ENCODE data around the gene XRCC5. TPM values are rescaled to one million over a fixed set of nuclear protein-coding genes. Genes with fewer than 3 reads are reported as not detected.
"Not testable (repeated sequence)": the region's sequence is repeated elsewhere in the genome, so short reads cannot be mapped to it uniquely, and the experiment has no call there.

Gene XRCC5
- polyA plus RNA-seq, 3 donors, result 304 to 384 (median 335) TPM

DNA sequence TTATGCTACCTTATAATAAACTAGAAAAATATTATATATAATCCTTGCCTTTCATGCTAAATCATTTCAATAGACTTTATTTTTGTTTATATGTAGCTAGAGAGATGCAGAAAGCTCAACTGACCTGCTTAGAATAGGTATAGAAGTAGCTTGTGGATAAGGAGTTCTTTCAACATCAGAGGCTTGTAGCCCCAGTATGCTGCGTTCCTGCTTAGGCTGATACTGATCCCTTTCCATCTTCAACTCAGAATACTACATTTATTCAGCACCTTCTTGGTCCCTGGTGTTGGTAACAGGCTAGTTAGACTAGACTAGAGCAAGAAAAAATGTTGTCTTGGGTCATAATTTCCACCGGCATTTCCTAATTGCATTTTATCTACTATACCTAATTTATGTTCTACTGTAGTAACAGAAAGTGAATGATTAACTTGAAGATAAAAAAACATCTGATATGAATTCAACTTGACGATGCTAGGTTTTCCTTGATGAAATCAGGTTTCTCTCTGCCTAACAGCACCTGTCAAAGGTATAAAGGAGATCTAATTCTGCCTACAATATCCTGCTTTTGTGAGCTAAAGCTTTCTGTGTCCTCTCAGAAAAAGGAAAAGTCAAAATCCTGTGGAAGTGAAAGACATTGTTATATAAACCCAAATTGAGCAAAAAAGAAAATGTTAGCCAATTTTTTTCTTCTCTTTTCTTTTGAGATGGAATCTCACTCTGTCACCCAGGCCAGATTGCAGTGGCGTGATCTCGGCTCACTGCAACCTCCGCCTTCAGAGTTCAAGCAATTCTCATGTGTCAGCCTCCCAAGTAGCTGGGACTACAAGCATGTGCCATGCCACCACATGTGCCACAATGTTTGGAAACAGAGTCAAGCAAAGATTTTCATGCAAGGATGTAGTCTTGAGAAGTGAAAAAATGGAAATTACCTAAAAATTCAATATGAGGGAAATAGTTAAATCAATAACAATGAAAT is 33.4 kb upstream of the XRCC5 start:
- DNase-seq (ENCODE audit: extremely low read depth in 1 of 11, low read depth in 9 of 11, low spot score in 4 of 11), result no peak

DNA sequence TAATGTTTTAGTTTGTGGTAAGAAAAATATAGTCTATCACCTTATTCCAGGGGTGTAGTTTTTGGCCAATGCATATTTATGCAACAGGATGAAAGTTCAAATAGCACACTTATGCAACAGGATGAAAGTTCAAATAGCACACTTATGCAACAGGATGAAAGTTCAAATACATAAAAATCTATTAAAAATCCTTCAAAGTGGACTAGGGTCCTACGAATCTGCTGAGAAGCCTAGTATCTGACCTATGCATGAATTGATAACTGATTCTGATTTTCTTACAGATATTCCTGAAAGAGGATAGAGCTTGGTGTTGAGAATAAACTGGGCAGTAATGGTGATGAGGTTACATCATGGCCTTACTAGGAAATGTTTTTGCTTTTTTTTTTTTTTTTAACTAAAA is 30.4 kb upstream of the XRCC5 start:
- DNase-seq (ENCODE audit: extremely low read depth in 1 of 11, low read depth in 9 of 11, low spot score in 4 of 11), result no peak

DNA sequence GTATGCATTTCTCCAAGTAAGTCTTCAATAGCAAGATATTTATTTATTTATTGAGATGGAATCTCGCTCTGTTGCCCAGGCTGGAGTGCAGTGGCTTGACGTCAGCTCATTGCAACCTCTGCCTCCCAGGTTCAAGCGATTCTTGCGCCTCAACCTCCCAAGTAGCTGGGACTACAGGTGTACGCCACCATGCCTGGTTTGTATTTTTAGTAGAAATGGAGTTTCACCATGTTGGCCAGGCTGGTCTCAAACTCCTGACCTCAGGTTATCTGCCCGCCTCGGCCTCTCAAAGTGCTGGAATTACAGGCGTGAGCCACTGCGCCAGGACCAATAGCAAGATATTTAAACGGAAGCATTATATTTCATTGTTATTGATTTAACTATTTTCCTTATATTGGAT is 29.1 kb upstream of the XRCC5 start:
- not testable (repeated sequence) for DNase-seq (ENCODE audit: extremely low read depth in 1 of 11, low read depth in 9 of 11, low spot score in 4 of 11)

DNA sequence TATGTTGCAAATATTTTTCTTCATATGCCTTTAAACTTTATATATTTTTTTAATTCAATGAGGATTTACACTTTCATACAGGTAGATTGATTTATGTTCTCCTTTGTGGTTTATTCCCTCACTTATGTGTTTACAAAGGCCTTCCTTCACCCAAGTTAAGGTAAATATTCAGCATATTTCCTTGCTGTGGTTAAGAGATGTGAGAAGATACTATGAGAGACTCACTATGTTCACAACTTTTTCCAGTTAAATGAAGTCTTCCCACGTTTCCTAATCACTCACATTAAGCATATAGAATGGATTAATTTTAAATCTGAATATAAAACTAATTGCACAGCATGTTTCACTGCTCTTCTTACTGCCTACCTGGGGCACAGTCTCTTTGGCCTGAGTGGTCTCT is 28.1 kb upstream of the XRCC5 start:
- no peak for DNase-seq (ENCODE audit: extremely low read depth in 1 of 11, low read depth in 9 of 11, low spot score in 4 of 11)

GRCh38 chr2:216081487-216082116 is 27.5 kb upstream of the XRCC5 start, which contains the start of the genes PECR and TMEM169:
TSS of gene PECR (minus strand) at chr2:216081809. CDS start at chr2:216081741, 68 bp downstream.
TSS of gene TMEM169 (plus strand) at chr2:216081919. CDS start at chr2:216095964, 14,045 bp downstream.
- peak in 5 of 11 donors; percentile 63 to 72 (median 65) for DNase-seq (ENCODE audit: extremely low read depth in 1 of 11, low read depth in 9 of 11, low spot score in 4 of 11)

GRCh38 chr2:216082117-216082711 is 26.9 kb upstream of the XRCC5 start:
- no peak for DNase-seq (ENCODE audit: extremely low read depth in 1 of 11, low read depth in 9 of 11, low spot score in 4 of 11)

DNA sequence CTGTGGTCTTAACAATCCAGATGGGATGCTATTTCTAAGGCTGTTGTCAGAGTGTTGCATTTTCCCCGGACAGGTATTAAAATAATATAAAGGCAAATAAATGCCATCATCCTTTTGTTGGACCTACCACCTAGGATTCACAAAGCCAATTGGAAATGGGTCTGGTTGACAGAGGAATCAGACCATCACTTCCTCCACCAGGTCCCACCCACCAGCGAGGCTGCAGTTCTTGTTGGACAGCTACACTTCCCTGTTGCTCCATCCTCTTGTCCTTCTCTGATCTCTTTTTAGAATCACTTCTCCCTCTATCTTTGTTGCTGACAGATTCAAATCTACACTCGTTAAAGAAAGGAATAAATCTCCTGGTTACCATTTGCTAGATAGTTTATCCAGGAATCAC is 26.3 kb upstream of the XRCC5 start:
- no peak for DNase-seq (ENCODE audit: extremely low read depth in 1 of 11, low read depth in 9 of 11, low spot score in 4 of 11)

DNA sequence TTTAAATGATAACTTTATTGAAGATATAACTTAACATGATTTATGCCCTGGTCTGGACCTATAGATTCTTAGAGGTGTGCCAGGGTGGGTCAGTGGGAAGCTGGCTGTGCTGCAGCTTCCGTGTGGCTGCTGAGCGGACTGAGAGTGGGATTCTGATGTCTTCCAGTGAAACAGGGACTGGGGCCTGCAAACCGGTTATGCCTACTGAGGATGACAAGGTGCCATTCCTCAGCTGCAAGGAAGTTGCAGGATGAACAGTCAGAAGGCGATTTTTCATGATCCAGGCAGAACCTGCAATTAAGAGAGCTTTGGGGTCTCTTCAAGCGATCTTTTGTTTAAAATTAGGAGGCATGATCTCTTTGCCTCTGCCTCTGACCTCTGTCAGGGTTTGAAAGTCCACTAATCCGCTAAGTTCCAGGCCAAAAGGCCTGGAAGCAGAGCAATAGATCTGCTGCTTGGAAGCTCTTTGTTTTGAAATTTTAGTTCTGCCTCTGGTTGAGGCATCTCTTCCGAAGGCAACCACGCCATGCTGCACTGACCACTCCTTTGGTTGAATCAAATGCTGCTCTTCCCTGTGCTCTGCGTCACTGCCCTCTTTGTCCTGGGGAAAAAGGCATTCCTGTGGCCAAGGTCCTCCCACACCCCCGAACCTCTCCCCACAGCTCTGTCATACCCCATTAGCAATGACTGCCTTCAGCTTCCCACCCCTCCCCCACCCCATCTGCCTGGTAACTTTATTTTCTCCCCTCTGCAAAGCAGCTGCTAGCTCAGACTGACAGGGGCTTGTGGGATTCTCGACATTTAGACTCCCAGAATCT is 25.5 kb upstream of the XRCC5 start:
- DNase-seq (ENCODE audit: extremely low read depth in 1 of 11, low read depth in 9 of 11, low spot score in 4 of 11), result peak in 6 of 11 donors; percentile 69 to 76 (median 72)

GRCh38 chr2:216084547-216084946 is 24.6 kb upstream of the XRCC5 start:
- DNase-seq (ENCODE audit: extremely low read depth in 1 of 11, low read depth in 9 of 11, low spot score in 4 of 11), result no peak

- DNase-seq (ENCODE audit: extremely low read depth in 1 of 11, low read depth in 9 of 11, low spot score in 4 of 11), result no peak
Measured at GRCh38 chr2:216086207-216086893, 22.8 kb upstream of the XRCC5 start.

DNA sequence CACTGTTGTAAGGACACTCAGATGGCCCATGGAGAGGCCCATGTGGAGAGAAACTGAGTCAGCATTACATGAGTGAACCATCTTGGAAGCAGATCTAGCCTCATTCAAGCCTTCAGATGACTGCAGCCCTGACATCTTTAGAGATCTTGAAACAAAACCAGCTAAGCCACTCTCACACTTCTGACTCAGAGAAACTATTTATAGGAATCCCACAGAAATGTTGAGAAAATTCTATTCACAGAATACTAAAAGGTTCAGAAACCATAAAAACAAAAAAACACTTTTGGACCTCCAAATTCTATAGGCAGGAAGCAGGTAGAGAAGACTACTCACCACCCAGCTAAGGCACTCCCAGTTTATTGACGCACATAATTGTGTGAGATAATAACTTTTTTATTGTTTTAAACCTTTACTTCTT is 18.8 kb upstream of the XRCC5 start:
- DNase-seq (ENCODE audit: extremely low read depth in 1 of 11, low read depth in 9 of 11, low spot score in 4 of 11), result no peak

DNA sequence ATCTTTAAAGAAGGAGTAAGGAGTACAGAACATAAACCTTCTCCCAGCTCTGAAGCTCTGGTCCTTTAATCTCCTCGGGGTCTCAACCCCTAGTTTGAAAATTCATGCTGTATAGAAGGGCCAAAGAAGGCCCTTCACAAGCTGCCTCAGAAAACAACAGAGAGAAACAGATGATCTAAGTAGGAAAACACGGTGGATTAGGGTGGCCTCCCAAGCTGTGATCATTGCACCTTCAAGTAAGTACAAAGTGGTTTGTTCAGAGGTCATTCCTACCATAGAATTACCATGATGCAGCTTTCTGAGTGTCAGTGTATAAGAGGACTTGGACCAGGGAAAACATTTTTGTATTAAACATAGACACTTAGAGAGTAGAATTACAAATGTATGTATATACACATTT is 16.5 kb upstream of the XRCC5 start:
- no peak for DNase-seq (ENCODE audit: extremely low read depth in 1 of 11, low read depth in 9 of 11, low spot score in 4 of 11)

GRCh38 chr2:216094701-216095100 is 14.4 kb upstream of the XRCC5 start:
- no peak for DNase-seq (ENCODE audit: extremely low read depth in 1 of 11, low read depth in 9 of 11, low spot score in 4 of 11)

GRCh38 chr2:216098421-216099334 is 10.5 kb upstream of the XRCC5 start:
- DNase-seq (ENCODE audit: extremely low read depth in 1 of 11, low read depth in 9 of 11, low spot score in 4 of 11), result no peak

DNA sequence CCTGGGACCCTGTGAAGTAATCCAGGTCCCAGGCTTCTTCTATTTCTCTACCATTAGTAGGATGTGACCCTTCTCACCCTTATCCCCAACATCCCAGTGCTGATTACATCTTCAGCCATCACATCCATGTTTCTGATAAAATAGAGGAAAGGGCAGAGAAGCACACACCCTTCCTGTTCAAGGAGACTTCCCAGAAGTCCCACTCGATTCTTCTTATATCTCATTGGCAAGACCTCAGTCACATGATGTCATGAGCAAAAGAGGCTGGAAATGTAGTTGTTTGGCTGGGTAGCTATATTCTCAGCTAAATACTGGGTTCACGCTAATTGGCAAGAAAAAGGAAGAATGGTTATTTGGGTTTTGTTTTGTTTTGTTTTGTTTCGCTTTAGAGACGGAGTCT is 8.0 kb upstream of the XRCC5 start:
- no peak for DNase-seq (ENCODE audit: extremely low read depth in 1 of 11, low read depth in 9 of 11, low spot score in 4 of 11)

DNA sequence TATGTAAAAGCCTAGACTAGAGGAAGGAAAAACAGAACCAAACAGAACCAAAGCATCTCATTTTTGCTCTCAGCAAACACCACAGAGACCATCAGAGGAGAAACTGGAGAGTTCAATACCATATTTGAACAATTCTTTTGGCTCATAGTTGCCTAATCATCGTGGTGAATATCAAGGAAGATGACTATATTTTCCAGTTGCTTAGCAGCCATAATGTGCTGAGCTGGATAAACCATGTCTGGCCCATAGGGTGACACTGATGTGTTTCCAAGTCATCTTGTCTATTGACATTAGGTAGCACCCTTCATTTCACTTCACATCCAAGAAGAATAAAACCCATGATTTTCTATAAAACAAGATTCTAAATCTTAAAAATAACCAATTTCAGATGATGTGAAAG is 5.9 kb upstream of the XRCC5 start:
- no peak for DNase-seq (ENCODE audit: extremely low read depth in 1 of 11, low read depth in 9 of 11, low spot score in 4 of 11)

- no peak for DNase-seq (ENCODE audit: extremely low read depth in 1 of 11, low read depth in 9 of 11, low spot score in 4 of 11)
Measured at GRCh38 chr2:216104691-216105090, 4.5 kb upstream of the XRCC5 start.
